ENCODE measurements around the gene GRIN2B.

The GRIN2B gene

GRCh38 chr12:13961971-13962370 lies 19.4 kb downstream of the GRIN2B start:
- Histone ChIP-seq H3K27ac (no peak overlapping the region), H3K79me2 (ENCODE audit: insufficient read depth, low read depth) (no peaks in the 10 kb centered on the region), H3K4me1 (ENCODE audit: low read depth, poor library complexity, severe bottlenecking) (no peaks in the 10 kb centered on the region), H3K36me3 (ENCODE audit: insufficient read depth) (no peaks in the 10 kb centered on the region), H2AFZ (ENCODE audit: low read depth) (no peak overlapping the region), H3K4me2 (no peak overlapping the region), H4K20me1 (ENCODE audit: insufficient read depth) (no peaks in the 10 kb centered on the region), H3K27me3 (ENCODE audit: insufficient read depth, low read depth) (no peaks in the 10 kb centered on the region), H3K9ac (no peak overlapping the region), H3K4me3 (IDR thresholded peaks at IDR 0.05; ENCODE audit: insufficient read depth, low read depth, low read length) (no peak overlapping the region)
- TF ChIP-seq CTCF (conservative IDR thresholded peaks at IDR 0.05; ENCODE audit: low read depth, low read length) = no peak

GRCh38 chr12:13959131-13959723 lies 22.2 kb downstream of the GRIN2B start:
- Histone ChIP-seq H3K27ac (no peak overlapping the region), H3K9ac (no peak overlapping the region), H4K20me1 (ENCODE audit: insufficient read depth) (no peaks in the 10 kb centered on the region), H3K27me3 (ENCODE audit: insufficient read depth, low read depth) (no peaks in the 10 kb centered on the region), H3K79me2 (ENCODE audit: insufficient read depth, low read depth) (no peaks in the 10 kb centered on the region), H3K4me3 (IDR thresholded peaks at IDR 0.05; ENCODE audit: insufficient read depth, low read depth, low read length) (no peak overlapping the region), H3K36me3 (ENCODE audit: insufficient read depth) (no peaks in the 10 kb centered on the region), H3K4me2 (no peak overlapping the region), H3K4me1 (ENCODE audit: low read depth, poor library complexity, severe bottlenecking) (no peaks in the 10 kb centered on the region), H2AFZ (ENCODE audit: low read depth) (no peak overlapping the region)
- TF ChIP-seq CTCF (conservative IDR thresholded peaks at IDR 0.05; ENCODE audit: low read depth, low read length) = no peak

DNA sequence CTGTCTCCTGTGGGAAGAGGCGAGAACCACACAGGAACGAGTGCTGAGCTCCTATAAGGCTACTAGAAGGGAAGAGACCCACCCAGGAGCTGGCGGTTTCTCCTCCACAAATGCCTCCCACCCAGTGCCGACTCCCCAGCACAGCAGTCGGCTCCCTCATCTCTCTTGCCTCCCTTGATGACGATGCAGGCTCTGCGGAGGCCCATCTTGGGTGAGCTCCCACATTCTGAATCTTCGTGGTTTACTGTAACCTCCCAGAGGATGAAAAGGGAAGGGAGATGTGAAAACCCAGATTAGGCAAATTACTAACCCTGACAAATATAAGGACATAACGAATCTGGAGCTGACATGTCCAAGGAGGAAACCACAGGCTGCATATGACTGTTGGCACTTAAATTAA lies 23.8 kb downstream of the GRIN2B start:
- Histone ChIP-seq H3K27me3 (ENCODE audit: insufficient read depth, low read depth) (no peaks in the 10 kb centered on the region), H3K27ac (no peak overlapping the region), H4K20me1 (ENCODE audit: insufficient read depth) (no peaks in the 10 kb centered on the region), H2AFZ (ENCODE audit: low read depth) (no peak overlapping the region), H3K36me3 (ENCODE audit: insufficient read depth) (no peaks in the 10 kb centered on the region), H3K4me1 (ENCODE audit: low read depth, poor library complexity, severe bottlenecking) (no peaks in the 10 kb centered on the region), H3K4me3 (IDR thresholded peaks at IDR 0.05; ENCODE audit: insufficient read depth, low read depth, low read length) (no peak overlapping the region), H3K9ac (no peak overlapping the region), H3K79me2 (ENCODE audit: insufficient read depth, low read depth) (no peaks in the 10 kb centered on the region), H3K4me2 (no peak overlapping the region)
- no peak for TF ChIP-seq CTCF (conservative IDR thresholded peaks at IDR 0.05; ENCODE audit: low read depth, low read length)

- H3K27ac ChIP-seq = no peak overlapping the region
- no peaks in the 10 kb centered on the region for H3K36me3 ChIP-seq (ENCODE audit: insufficient read depth)
- H3K27me3 ChIP-seq (ENCODE audit: insufficient read depth, low read depth) = no peaks in the 10 kb centered on the region
- no peaks in the 10 kb centered on the region for H3K4me1 ChIP-seq (ENCODE audit: low read depth, poor library complexity, severe bottlenecking)
- TF ChIP-seq CTCF (conservative IDR thresholded peaks at IDR 0.05; ENCODE audit: low read depth, low read length) = no peak
- H4K20me1 ChIP-seq (ENCODE audit: insufficient read depth) = no peaks in the 10 kb centered on the region
- no peaks in the 10 kb centered on the region for H3K79me2 ChIP-seq (ENCODE audit: insufficient read depth, low read depth)
- H3K4me3 ChIP-seq (IDR thresholded peaks at IDR 0.05; ENCODE audit: insufficient read depth, low read depth, low read length) = no peak overlapping the region
- H2AFZ ChIP-seq (ENCODE audit: low read depth) = no peak overlapping the region
- no peak overlapping the region for H3K9ac ChIP-seq
- H3K4me2 ChIP-seq = no peak overlapping the region
Measured at GRCh38 chr12:13956060-13956590, 25.3 kb downstream of the GRIN2B start.
